AG04450 (cell line): ENCODE data around the gene MS4A6E. TPM values are rescaled to one million over a fixed set of nuclear protein-coding genes. Genes with fewer than 3 reads are reported as not detected.

Source experiments
- CTCF ChIA-PET: fragments of 300-600, 350-600 bp; formaldehyde crosslinking; extraction: SDS; loops from one replicate; lab custom pipeline; 2022; ENCODE audit warnings: antibody characterized with exemption, inconsistent platforms; lab: Charles Lee
- POLR2A ChIA-PET: fragments of 350-600 bp; formaldehyde crosslinking; extraction: SDS; loops from one replicate; lab custom pipeline; 2021; ENCODE audit warnings: antibody characterized with exemption, inconsistent platforms; lab: Yijun Ruan, JAX
- DNase-seq: peaks from one replicate; pipeline ENCODE4 v3.0.0-alpha.2; 2011; ENCODE audit warnings: low read depth, low spot score
- H3K27ac ChIP-seq: one replicate; pipeline ENCODE4 v1.5.1; 2012; ENCODE audit warnings: low read depth, low read length, control low read depth
- H3K27me3 ChIP-seq: one replicate; pipeline ENCODE4 v1.6.0; 2012; ENCODE audit warnings: low read length; ENCODE audit not compliant: control insufficient read depth, insufficient read depth
- H3K4me3 ChIP-seq: 2 replicates; pipeline ENCODE4 v1.5.1; 2011; ENCODE audit warnings: mild to moderate bottlenecking, low read depth, low read length, control low read depth
- H3K9me3 ChIP-seq: 2 replicates; pipeline ENCODE4 v1.5.1; 2012; ENCODE audit warnings: low read length; ENCODE audit not compliant: control insufficient read depth, insufficient read depth
- polyA plus RNA-seq: library from polyadenylated mRNA; depleted of rRNA; stranded (reverse); fragments of >200 nt; gene quantifications from 2 replicates; pipeline ENCODE4 v1.2.3, GENCODE V29; 2011
- TF ChIP-seq, protein P1 (sequence below): IDR thresholded peaks from 2 replicates; pipeline ENCODE4 v1.5.1; 2011; ENCODE audit warnings: low read depth, low read length, control low read depth, inconsistent platforms

MS4A6E gene
- polyA plus RNA-seq, 1 experiment, result not detected

DNA sequence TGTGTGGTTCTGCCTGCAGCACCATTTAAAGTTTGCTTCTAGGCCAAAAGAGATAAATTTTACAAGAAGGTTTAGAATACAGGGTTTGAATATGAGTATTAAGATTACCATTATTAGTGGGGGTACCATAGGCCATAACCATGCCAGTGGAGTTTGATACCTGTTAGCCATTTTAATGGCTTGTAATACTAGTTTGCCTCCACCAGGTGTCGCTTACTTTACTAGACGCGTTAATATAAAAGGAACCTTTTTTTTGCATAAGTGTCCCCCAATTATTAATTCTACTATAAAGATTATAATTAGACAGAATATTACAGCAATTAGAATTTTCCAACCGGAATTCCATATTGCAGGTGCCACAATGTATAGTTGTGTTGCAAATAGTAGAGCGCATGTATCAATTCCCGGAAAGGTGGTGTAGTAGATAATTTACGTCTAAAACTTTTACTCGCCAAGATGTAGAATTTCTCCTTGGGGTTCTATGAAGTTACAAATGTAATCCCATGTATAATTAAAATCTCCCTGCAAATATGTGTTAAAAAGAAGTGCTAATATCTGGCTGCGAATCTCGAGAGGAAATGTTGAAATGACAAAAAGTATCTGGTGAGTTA is 16.1 kb downstream of the MS4A6E start:
- ChIA-PET CTCF (no interaction called here), POLR2A (no interaction called here)
- H3K9me3 ChIP-seq, result no peaks in the 10 kb centered on the region; the same call in none of the 2 replicates
- TF ChIP-seq, protein P1, sequence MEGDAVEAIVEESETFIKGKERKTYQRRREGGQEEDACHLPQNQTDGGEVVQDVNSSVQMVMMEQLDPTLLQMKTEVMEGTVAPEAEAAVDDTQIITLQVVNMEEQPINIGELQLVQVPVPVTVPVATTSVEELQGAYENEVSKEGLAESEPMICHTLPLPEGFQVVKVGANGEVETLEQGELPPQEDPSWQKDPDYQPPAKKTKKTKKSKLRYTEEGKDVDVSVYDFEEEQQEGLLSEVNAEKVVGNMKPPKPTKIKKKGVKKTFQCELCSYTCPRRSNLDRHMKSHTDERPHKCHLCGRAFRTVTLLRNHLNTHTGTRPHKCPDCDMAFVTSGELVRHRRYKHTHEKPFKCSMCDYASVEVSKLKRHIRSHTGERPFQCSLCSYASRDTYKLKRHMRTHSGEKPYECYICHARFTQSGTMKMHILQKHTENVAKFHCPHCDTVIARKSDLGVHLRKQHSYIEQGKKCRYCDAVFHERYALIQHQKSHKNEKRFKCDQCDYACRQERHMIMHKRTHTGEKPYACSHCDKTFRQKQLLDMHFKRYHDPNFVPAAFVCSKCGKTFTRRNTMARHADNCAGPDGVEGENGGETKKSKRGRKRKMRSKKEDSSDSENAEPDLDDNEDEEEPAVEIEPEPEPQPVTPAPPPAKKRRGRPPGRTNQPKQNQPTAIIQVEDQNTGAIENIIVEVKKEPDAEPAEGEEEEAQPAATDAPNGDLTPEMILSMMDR, result peak; percentile 36
- H3K27me3 ChIP-seq, result no peaks in the 10 kb centered on the region
- no peak overlapping the region for H3K27ac ChIP-seq
- H3K4me3 ChIP-seq, result no peak overlapping the region
- no peak for DNase-seq

DNA sequence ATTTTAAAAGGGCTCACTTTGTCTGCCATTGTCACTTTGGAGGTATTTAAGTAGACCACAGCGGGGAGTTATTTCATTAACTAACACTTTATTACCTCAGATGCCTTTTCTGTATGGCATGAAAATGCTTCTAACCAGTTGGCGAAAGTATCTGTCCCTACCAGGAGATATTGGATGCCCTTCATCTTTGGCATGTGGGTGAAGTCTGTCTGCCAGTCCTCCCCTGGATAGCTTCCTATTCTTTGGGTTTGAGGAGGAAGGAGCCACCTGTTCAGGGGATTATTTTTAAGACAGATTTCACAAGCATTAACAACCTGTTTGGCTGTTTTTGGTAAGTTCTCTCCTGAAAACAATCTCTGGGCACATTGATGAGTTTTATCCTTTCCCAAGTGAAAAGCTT is 17.1 kb downstream of the MS4A6E start:
- ChIA-PET CTCF (interaction anchor here (1.2 kb wide), 1 partner anchor 10 kb away, joined by 4 read pairs; no protein-coding TSS in a partner anchor), POLR2A (no interaction called here)
- DNase-seq, result no peak
- TF ChIP-seq, protein P1, result no peak
- no peaks in the 10 kb centered on the region; the same call in none of the 2 replicates for H3K9me3 ChIP-seq
- no peak overlapping the region for H3K27ac ChIP-seq
- H3K4me3 ChIP-seq, result no peak overlapping the region
- no peaks in the 10 kb centered on the region for H3K27me3 ChIP-seq

DNA sequence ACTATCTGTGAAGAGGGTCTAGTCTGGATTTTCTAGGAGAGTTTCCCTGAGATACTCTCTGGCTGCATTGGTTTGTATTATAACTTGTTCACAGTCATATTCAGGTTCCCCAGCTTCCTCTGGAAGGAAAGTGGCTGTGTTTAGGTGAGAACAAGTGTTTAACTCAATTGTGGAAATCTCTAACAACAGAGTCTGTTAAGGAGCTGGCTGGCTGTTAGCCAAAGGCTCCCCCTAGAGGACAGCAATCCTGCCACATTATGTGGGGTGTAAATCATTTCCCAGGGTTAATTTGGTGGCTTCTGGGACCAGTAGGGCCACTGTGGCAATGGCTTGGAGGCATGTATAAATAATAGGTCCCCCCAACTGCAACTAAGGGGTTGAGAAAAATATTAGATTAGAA is 18.4 kb downstream of the MS4A6E start:
- CTCF ChIA-PET, result no interaction called here
- POLR2A ChIA-PET, result no interaction called here
- TF ChIP-seq, protein P1, result no peak
- Histone ChIP-seq H3K9me3 (no peaks in the 10 kb centered on the region; the same call in none of the 2 replicates), H3K27ac (no peak overlapping the region), H3K27me3 (no peaks in the 10 kb centered on the region), H3K4me3 (no peak overlapping the region)
- no peak for DNase-seq

DNA sequence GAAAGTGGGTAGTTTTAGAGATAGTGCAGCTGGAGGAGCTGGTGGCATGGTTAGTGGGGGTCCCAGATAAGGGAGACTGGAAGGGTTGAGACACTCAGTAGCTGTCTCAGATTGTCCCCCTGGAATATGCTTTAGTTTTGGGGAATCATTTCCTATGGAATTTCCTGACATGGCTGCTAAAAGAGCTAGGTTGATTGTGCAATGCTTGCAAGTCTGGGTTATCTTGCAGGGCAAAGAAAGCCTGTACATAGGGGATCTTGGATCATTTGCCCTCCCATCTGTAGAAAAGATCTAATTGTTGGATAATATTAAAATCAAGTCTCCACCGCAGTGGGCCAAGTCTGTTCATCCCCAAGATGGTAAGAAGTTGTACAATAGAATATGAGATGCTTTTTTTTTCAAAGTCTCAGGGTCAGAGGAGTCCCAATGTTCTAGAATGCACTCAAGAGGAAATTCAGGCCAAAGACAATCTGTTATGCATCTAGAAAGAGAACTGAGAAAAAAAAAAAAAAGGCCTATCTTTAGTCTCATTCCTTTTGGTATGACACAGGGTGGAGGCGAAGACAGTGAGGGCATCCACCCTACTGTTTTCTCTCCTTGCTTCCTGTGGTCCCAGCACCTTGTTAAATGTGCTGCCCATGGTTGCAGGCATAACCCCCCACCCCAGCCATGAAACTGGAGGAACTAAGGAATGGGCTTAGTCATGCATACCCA is 20.2 kb downstream of the MS4A6E start:
- ChIA-PET CTCF (interaction anchor here (1.0 kb wide), 1 partner anchor 16 kb away, joined by 4 read pairs; no protein-coding TSS in a partner anchor), POLR2A (no interaction called here)
- H3K27ac ChIP-seq, result no peak overlapping the region
- no peaks in the 10 kb centered on the region; the same call in none of the 2 replicates for H3K9me3 ChIP-seq
- H3K27me3 ChIP-seq, result no peaks in the 10 kb centered on the region
- TF ChIP-seq, protein P1, result no peak
- DNase-seq, result no peak
- no peak overlapping the region for H3K4me3 ChIP-seq

DNA sequence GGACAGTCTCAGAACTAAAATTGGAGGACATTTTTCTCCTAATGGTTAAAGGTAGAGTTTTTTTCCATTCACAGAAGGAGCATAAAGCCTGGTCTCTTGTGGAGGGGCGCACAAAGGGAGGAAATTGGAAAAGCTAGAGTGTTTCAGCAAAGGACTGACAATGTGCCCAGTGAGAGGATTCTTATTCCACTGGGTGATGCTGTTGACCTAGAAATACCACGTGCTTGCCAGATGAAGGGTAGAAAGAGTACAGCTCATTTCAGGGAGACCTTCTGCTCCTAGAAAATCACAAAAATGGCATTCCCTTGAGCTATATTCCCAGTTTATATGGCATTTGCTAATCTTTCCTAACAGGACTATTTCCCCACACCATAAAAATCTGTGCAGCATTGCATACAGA is 21.1 kb downstream of the MS4A6E start:
- TF ChIP-seq, protein P1, result no peak
- Histone ChIP-seq H3K9me3 (no peaks in the 10 kb centered on the region; the same call in none of the 2 replicates), H3K27me3 (no peaks in the 10 kb centered on the region), H3K27ac (no peak overlapping the region), H3K4me3 (no peak overlapping the region)
- CTCF ChIA-PET, result no interaction called here
- no peak for DNase-seq
- POLR2A ChIA-PET, result no interaction called here
